Measurements from ENCODE around the gene PHKB. TPM values are rescaled to one million over a fixed set of nuclear protein-coding genes. Genes with fewer than 3 reads are reported as not detected.
"Not testable (repeated sequence)": the region's sequence is repeated elsewhere in the genome, so short reads cannot be mapped to it uniquely, and the experiment has no call there.

PHKB gene
- total RNA-seq, 1 donor from 2014 or later: 14.6 TPM

GRCh38 chr16:47528431-47528830 lies 67.3 kb downstream of the PHKB start:
- Histone ChIP-seq H3K27me3 (no peaks in the 10 kb centered on the region), H3K9me3 (no peaks in the 10 kb centered on the region), H3K27ac (no peak overlapping the region), H3K4me1 (no peaks in the 10 kb centered on the region), H3K4me3 (no peak overlapping the region), H3K36me3 (peaks cover 0 to 10% of the 10 kb centered on the region in 2 donors)
- DNase-seq (ENCODE audit: low spot score in 2 of 2): no peak
- intact Hi-C loops (cut with DNase I): no loop called here
- TF ChIP-seq CTCF (IDR thresholded peaks at IDR 0.05): no peak

GRCh38 chr16:47533744-47534292 lies 72.7 kb downstream of the PHKB start:
- Histone ChIP-seq H3K27me3 (no peaks in the 10 kb centered on the region), H3K36me3 (peaks cover 0 to 25% of the 10 kb centered on the region in 2 donors), H3K9me3 (peaks cover 0 to 4% of the 10 kb centered on the region in 2 donors), H3K27ac (no peak overlapping the region), H3K4me3 (no peak overlapping the region), H3K4me1 (no peaks in the 10 kb centered on the region)
- intact Hi-C loops (cut with DNase I): no loop called here
- TF ChIP-seq CTCF (IDR thresholded peaks at IDR 0.05): no peak
- DNase-seq (ENCODE audit: low spot score in 2 of 2): no peak

GRCh38 chr16:47538472-47538871 lies 77.3 kb downstream of the PHKB start:
- no peak for DNase-seq (ENCODE audit: low spot score in 2 of 2)
- intact Hi-C loops (cut with DNase I): no loop called here
- Histone ChIP-seq H3K36me3 (peaks cover 4 to 29% of the 10 kb centered on the region in 2 donors), H3K9me3 (peaks cover 4 to 49% of the 10 kb centered on the region in 2 donors), H3K27me3 (no peaks in the 10 kb centered on the region), H3K4me1 (no peaks in the 10 kb centered on the region), H3K27ac (no peak overlapping the region), H3K4me3 (no peak overlapping the region)
- TF ChIP-seq CTCF (IDR thresholded peaks at IDR 0.05): no peak

GRCh38 chr16:47539707-47540670 lies 78.9 kb downstream of the PHKB start:
- H3K27ac ChIP-seq; H3K4me1 ChIP-seq; DNase-seq (ENCODE audit: low spot score in 2 of 2); intact Hi-C loops (cut with DNase I); H3K4me3 ChIP-seq; H3K27me3 ChIP-seq: not testable (repeated sequence)
- Histone ChIP-seq H3K36me3 (peaks cover 4 to 29% of the 10 kb centered on the region in 2 donors), H3K9me3 (peaks cover 4 to 62% of the 10 kb centered on the region in 2 donors)

GRCh38 chr16:47541135-47541534 lies 80.0 kb downstream of the PHKB start:
- peaks cover 4 to 27% of the 10 kb centered on the region in 2 donors for H3K36me3 ChIP-seq
- H3K4me3 ChIP-seq; intact Hi-C loops (cut with DNase I); H3K27me3 ChIP-seq; H3K4me1 ChIP-seq; H3K27ac ChIP-seq; DNase-seq (ENCODE audit: low spot score in 2 of 2): not testable (repeated sequence)
- peaks cover 4 to 72% of the 10 kb centered on the region in 2 donors for H3K9me3 ChIP-seq

GRCh38 chr16:47544255-47544654 lies 83.1 kb downstream of the PHKB start:
- Histone ChIP-seq H3K36me3 (peaks cover 7 to 52% of the 10 kb centered on the region in 2 donors), H3K9me3 (peaks cover 4 to 67% of the 10 kb centered on the region in 2 donors)
- H3K4me1 ChIP-seq; DNase-seq (ENCODE audit: low spot score in 2 of 2); H3K27ac ChIP-seq; H3K27me3 ChIP-seq; H3K4me3 ChIP-seq; intact Hi-C loops (cut with DNase I): not testable (repeated sequence)

- H3K4me1 ChIP-seq; H3K27ac ChIP-seq; H3K4me3 ChIP-seq; H3K27me3 ChIP-seq; intact Hi-C loops (cut with DNase I); DNase-seq (ENCODE audit: low spot score in 2 of 2): not testable (repeated sequence)
- peaks cover 0 to 28% of the 10 kb centered on the region in 2 donors for H3K9me3 ChIP-seq
- peaks cover 6 to 81% of the 10 kb centered on the region in 2 donors for H3K36me3 ChIP-seq
These were observed 90.1 kb downstream of the PHKB start for GRCh38 chr16:47551185-47551584.

GRCh38 chr16:47551767-47552166 lies 90.6 kb downstream of the PHKB start:
- DNase-seq (ENCODE audit: low spot score in 2 of 2); intact Hi-C loops (cut with DNase I); H3K27me3 ChIP-seq; H3K4me1 ChIP-seq; H3K4me3 ChIP-seq; H3K27ac ChIP-seq: not testable (repeated sequence)
- Histone ChIP-seq H3K36me3 (peaks cover 6 to 75% of the 10 kb centered on the region in 2 donors), H3K9me3 (peaks cover 0 to 25% of the 10 kb centered on the region in 2 donors)

All from ascending aorta (tissue), 2 donors.